Skeletal muscle tissue (tissue), 4 donors: ENCODE measurements around the gene TFF3. TPM values are rescaled to one million over a fixed set of nuclear protein-coding genes. Genes with fewer than 3 reads are reported as not detected.
A peak's percentile ranks its signal among the peaks of the same experiment; 100 is the strongest.

Experiments
- H3K27ac ChIP-seq: one replicate; pipeline ENCODE4 v1.7.0; 2013; ENCODE audit warnings: mild to moderate bottlenecking, low read depth, low read length, inconsistent platforms
- H3K27me3 ChIP-seq, 3 donors: one replicate each; pipeline ENCODE4 v1.7.0; 2013; ENCODE audit warnings: low read length in 3 of 3; ENCODE audit not compliant: control insufficient read depth in 3 of 3, insufficient read depth in 3 of 3
- H3K36me3 ChIP-seq, 3 donors: one replicate each; pipeline ENCODE4 v1.7.0; 2013; ENCODE audit warnings: low read length in 3 of 3; ENCODE audit not compliant: control insufficient read depth in 3 of 3, insufficient read depth in 3 of 3
- H3K4me1 ChIP-seq, 3 donors: one replicate each; pipeline ENCODE4 v1.7.0; 2013; ENCODE audit warnings: low read length in 3 of 3, mild to moderate bottlenecking in 3 of 3; ENCODE audit not compliant: control insufficient read depth in 3 of 3, insufficient read depth in 3 of 3
- H3K4me3 ChIP-seq, 3 donors: one replicate each; pipeline ENCODE4 v1.7.0; 2013; ENCODE audit warnings: low read length in 3 of 3
- H3K9ac ChIP-seq, 3 donors: one replicate each; pipeline ENCODE4 v1.7.0; 2013; ENCODE audit warnings: low read length in 3 of 3, mild to moderate bottlenecking in 3 of 3, moderate library complexity in 2 of 3, low read depth in 1 of 3
- H3K9me3 ChIP-seq, 3 donors: one replicate each; pipeline ENCODE4 v1.7.0; 2013; ENCODE audit warnings: low read length in 3 of 3; ENCODE audit not compliant: control insufficient read depth in 3 of 3
- total RNA-seq: library from RNA; depleted of rRNA; stranded (reverse); fragments of >200 nt; gene quantifications from one replicate; pipeline ENCODE4 v1.2.3, GENCODE V29; 2014
- donor health status: Osteomylitis.

TFF3 gene
- total RNA-seq, 1 donor from 2014 or later = 5.2 TPM

DNA sequence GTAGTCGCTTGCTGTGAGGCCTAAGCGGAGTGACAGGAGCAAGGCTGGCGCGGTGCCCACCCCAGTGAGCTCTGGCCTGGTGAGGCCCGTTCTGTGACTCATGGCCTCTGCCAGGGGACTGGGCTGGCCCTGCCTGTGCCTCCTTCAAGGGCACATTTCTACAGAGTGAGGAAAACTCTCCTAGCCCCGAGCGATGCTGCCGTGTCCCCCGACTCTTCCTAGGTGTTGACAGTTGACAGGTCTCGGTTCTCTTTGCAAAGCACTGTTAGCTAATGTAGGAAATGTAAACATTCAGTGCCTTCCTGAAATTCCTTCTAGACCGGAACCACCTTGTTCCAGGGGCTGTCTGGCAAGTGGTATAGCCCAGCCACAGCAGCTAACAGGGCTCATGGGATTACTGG is 52.4 kb downstream of the TFF3 start:
- Histone ChIP-seq H3K27me3 (no peaks in the 10 kb centered on the region), H3K27ac (peak overlapping the region; percentile 75), H3K9ac (peak overlapping the region in 1 of 3 donors; percentile 41), H3K4me1 (peaks cover 77 to 86% (median 83%) of the 10 kb centered on the region in 3 donors), H3K9me3 (no peaks in the 10 kb centered on the region), H3K36me3 (peaks cover 0 to 11% (median 0%) of the 10 kb centered on the region in 3 donors), H3K4me3 (peak overlapping the region in 1 of 3 donors; percentile 32)

DNA sequence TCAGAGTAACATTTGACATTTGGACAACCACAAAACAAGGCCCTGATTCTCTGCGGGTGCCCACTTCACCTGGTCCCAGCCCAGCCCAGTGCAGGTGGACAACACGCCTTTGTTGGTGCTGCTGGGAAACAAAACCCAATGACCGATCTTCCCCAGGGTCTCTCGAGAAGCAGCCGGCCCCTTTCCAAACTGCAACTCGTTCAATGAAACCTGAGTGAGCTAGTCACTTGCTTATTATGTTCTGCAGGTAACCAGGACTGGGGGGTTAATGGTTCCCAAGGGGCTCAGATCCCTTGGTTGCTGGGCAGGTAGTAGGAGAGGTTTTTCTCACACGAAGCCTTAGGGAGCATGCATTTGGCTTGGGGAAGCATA is 53.4 kb downstream of the TFF3 start:
- Histone ChIP-seq H3K9ac (peak overlapping the region in 1 of 3 donors; percentile 33), H3K36me3 (peaks cover 0 to 13% (median 0%) of the 10 kb centered on the region in 3 donors), H3K27ac (peak overlapping the region; percentile 75), H3K27me3 (no peaks in the 10 kb centered on the region), H3K9me3 (no peaks in the 10 kb centered on the region), H3K4me3 (no peak overlapping the region), H3K4me1 (peaks cover 74 to 83% (median 82%) of the 10 kb centered on the region in 3 donors)

Other genes starting within 250 kb of the TFF3 start
- not detected for gene UMODL1, start 244.1 kb downstream of the TFF3 start, total RNA-seq
- gene ABCG1, start 96.3 kb downstream of the TFF3 start, total RNA-seq = 20.4 TPM
- gene TFF2, start 35.6 kb upstream of the TFF3 start, total RNA-seq = not detected
- gene TFF1, start 51.1 kb upstream of the TFF3 start, total RNA-seq = not detected
- not detected for gene TMPRSS3, start 80.6 kb upstream of the TFF3 start, total RNA-seq
- gene UBASH3A, start 88.5 kb upstream of the TFF3 start, total RNA-seq = under 0.01 TPM
- gene RSPH1, start 180.8 kb upstream of the TFF3 start, total RNA-seq = not detected
- 2.1 TPM for gene SLC37A1, start 198.4 kb upstream of the TFF3 start, total RNA-seq